ENCODE data around the gene TRIM71.
"Not testable (repeated sequence)": the region's sequence is repeated elsewhere in the genome, so short reads cannot be mapped to it uniquely, and the experiment has no call there.

The TRIM71 gene

GRCh38 chr3:32820430-32820829 lies 2.6 kb downstream of the TRIM71 start:
- Histone ChIP-seq H3K9ac (ENCODE audit: low read length) (peak overlapping the region; percentile 99), H3K27ac (ENCODE audit: low read depth, low read length) (peak overlapping the region; percentile 98; the same call in 1 of the 2 replicates), H3K36me3 (ENCODE audit: control insufficient read depth, insufficient read depth, low read length) (peaks cover 66% of the 10 kb centered on the region), H3K27me3 (ENCODE audit: control insufficient read depth, insufficient read depth, low read length) (no peaks in the 10 kb centered on the region), H3K4me1 (ENCODE audit: control insufficient read depth, insufficient read depth, low read length) (peaks cover 23% of the 10 kb centered on the region), H3K9me3 (ENCODE audit: control insufficient read depth, insufficient read depth, low read depth, low read length) (no peaks in the 10 kb centered on the region), H3K4me3 (ENCODE audit: low read depth, low read length) (peak overlapping the region; percentile 98)

GRCh38 chr3:32820971-32821685 lies 3.3 kb downstream of the TRIM71 start:
- H3K27me3 ChIP-seq (ENCODE audit: control insufficient read depth, insufficient read depth, low read length): no peaks in the 10 kb centered on the region
- H3K9me3 ChIP-seq (ENCODE audit: control insufficient read depth, insufficient read depth, low read depth, low read length): no peaks in the 10 kb centered on the region
- H3K9ac ChIP-seq (ENCODE audit: low read length): peak overlapping the region; percentile 99
- H3K4me3 ChIP-seq (ENCODE audit: low read depth, low read length): peak overlapping the region; percentile 98
- H3K36me3 ChIP-seq (ENCODE audit: control insufficient read depth, insufficient read depth, low read length): peaks cover 73% of the 10 kb centered on the region
- H3K27ac ChIP-seq (ENCODE audit: low read depth, low read length): peak overlapping the region; percentile 98; the same call in 1 of the 2 replicates
- H3K4me1 ChIP-seq (ENCODE audit: control insufficient read depth, insufficient read depth, low read length): peaks cover 26% of the 10 kb centered on the region

- Histone ChIP-seq H3K36me3 (ENCODE audit: control insufficient read depth, insufficient read depth, low read length) (peaks cover 78% of the 10 kb centered on the region), H3K4me1 (ENCODE audit: control insufficient read depth, insufficient read depth, low read length) (peaks cover 31% of the 10 kb centered on the region), H3K4me3 (ENCODE audit: low read depth, low read length) (peak overlapping the region; percentile 98), H3K27me3 (ENCODE audit: control insufficient read depth, insufficient read depth, low read length) (no peaks in the 10 kb centered on the region), H3K9me3 (ENCODE audit: control insufficient read depth, insufficient read depth, low read depth, low read length) (no peaks in the 10 kb centered on the region), H3K27ac (ENCODE audit: low read depth, low read length) (peak overlapping the region; percentile 98; the same call in 1 of the 2 replicates), H3K9ac (ENCODE audit: low read length) (peak overlapping the region; percentile 99)
Measured at GRCh38 chr3:32821686-32822296, 4.0 kb downstream of the TRIM71 start.

- Histone ChIP-seq H3K27ac (ENCODE audit: low read depth, low read length) (no peak overlapping the region), H3K9me3 (ENCODE audit: control insufficient read depth, insufficient read depth, low read depth, low read length) (no peaks in the 10 kb centered on the region), H3K4me1 (ENCODE audit: control insufficient read depth, insufficient read depth, low read length) (peaks cover 41% of the 10 kb centered on the region), H3K36me3 (ENCODE audit: control insufficient read depth, insufficient read depth, low read length) (peaks cover 72% of the 10 kb centered on the region), H3K9ac (ENCODE audit: low read length) (peak overlapping the region; percentile 99), H3K4me3 (ENCODE audit: low read depth, low read length) (peak overlapping the region; percentile 98), H3K27me3 (ENCODE audit: control insufficient read depth, insufficient read depth, low read length) (no peaks in the 10 kb centered on the region)
Measured at GRCh38 chr3:32822609-32823498, 5.1 kb downstream of the TRIM71 start.

GRCh38 chr3:32823641-32824184 lies 5.9 kb downstream of the TRIM71 start:
- peak overlapping the region; percentile 98 for H3K4me3 ChIP-seq (ENCODE audit: low read depth, low read length)
- H3K27ac ChIP-seq (ENCODE audit: low read depth, low read length); H3K27me3 ChIP-seq (ENCODE audit: control insufficient read depth, insufficient read depth, low read length): not testable (repeated sequence)

GRCh38 chr3:32825601-32826375 lies 8.0 kb downstream of the TRIM71 start:
- no peaks in the 10 kb centered on the region for H3K27me3 ChIP-seq (ENCODE audit: control insufficient read depth, insufficient read depth, low read length)
- no peak overlapping the region for H3K27ac ChIP-seq (ENCODE audit: low read depth, low read length)
- H3K9ac ChIP-seq (ENCODE audit: low read length): no peak overlapping the region
- peaks cover 64% of the 10 kb centered on the region for H3K4me1 ChIP-seq (ENCODE audit: control insufficient read depth, insufficient read depth, low read length)
- peaks cover 55% of the 10 kb centered on the region for H3K36me3 ChIP-seq (ENCODE audit: control insufficient read depth, insufficient read depth, low read length)
- H3K9me3 ChIP-seq (ENCODE audit: control insufficient read depth, insufficient read depth, low read depth, low read length): no peaks in the 10 kb centered on the region
- H3K4me3 ChIP-seq (ENCODE audit: low read depth, low read length): peak overlapping the region; percentile 98

More at GRCh38 chr3:32823641-32824184, 5.9 kb downstream of the TRIM71 start:
- not testable (repeated sequence) for H3K9ac ChIP-seq (ENCODE audit: low read length); H3K9me3 ChIP-seq (ENCODE audit: control insufficient read depth, insufficient read depth, low read depth, low read length)
- peaks cover 67% of the 10 kb centered on the region for H3K36me3 ChIP-seq (ENCODE audit: control insufficient read depth, insufficient read depth, low read length)
- H3K4me1 ChIP-seq (ENCODE audit: control insufficient read depth, insufficient read depth, low read length): peaks cover 50% of the 10 kb centered on the region

- Histone ChIP-seq H3K27me3 (ENCODE audit: control insufficient read depth, insufficient read depth, low read length) (no peaks in the 10 kb centered on the region), H3K27ac (ENCODE audit: low read depth, low read length) (no peak overlapping the region), H3K4me1 (ENCODE audit: control insufficient read depth, insufficient read depth, low read length) (peaks cover 72% of the 10 kb centered on the region), H3K4me3 (ENCODE audit: low read depth, low read length) (no peak overlapping the region), H3K9me3 (ENCODE audit: control insufficient read depth, insufficient read depth, low read depth, low read length) (no peaks in the 10 kb centered on the region), H3K9ac (ENCODE audit: low read length) (no peak overlapping the region), H3K36me3 (ENCODE audit: control insufficient read depth, insufficient read depth, low read length) (peaks cover 29% of the 10 kb centered on the region)
Measured at GRCh38 chr3:32831062-32831461, 13.3 kb downstream of the TRIM71 start.

GRCh38 chr3:32831791-32832190 lies 14.0 kb downstream of the TRIM71 start:
- Histone ChIP-seq H3K4me3 (ENCODE audit: low read depth, low read length) (0 out of 2 replicates have a peak overlapping the region, but pooled peaks have one; percentile 25), H3K9ac (ENCODE audit: low read length) (no peak overlapping the region), H3K27me3 (ENCODE audit: control insufficient read depth, insufficient read depth, low read length) (no peaks in the 10 kb centered on the region), H3K36me3 (ENCODE audit: control insufficient read depth, insufficient read depth, low read length) (peaks cover 23% of the 10 kb centered on the region), H3K27ac (ENCODE audit: low read depth, low read length) (no peak overlapping the region), H3K4me1 (ENCODE audit: control insufficient read depth, insufficient read depth, low read length) (peaks cover 74% of the 10 kb centered on the region), H3K9me3 (ENCODE audit: control insufficient read depth, insufficient read depth, low read depth, low read length) (no peaks in the 10 kb centered on the region)

GRCh38 chr3:32832193-32832592 lies 14.4 kb downstream of the TRIM71 start:
- no peak overlapping the region for H3K9ac ChIP-seq (ENCODE audit: low read length)
- peak overlapping the region; percentile 25; the same call in 1 of the 2 replicates for H3K4me3 ChIP-seq (ENCODE audit: low read depth, low read length)
- peaks cover 74% of the 10 kb centered on the region for H3K4me1 ChIP-seq (ENCODE audit: control insufficient read depth, insufficient read depth, low read length)
- H3K9me3 ChIP-seq (ENCODE audit: control insufficient read depth, insufficient read depth, low read depth, low read length): no peaks in the 10 kb centered on the region
- no peaks in the 10 kb centered on the region for H3K27me3 ChIP-seq (ENCODE audit: control insufficient read depth, insufficient read depth, low read length)
- no peak overlapping the region for H3K27ac ChIP-seq (ENCODE audit: low read depth, low read length)
- peaks cover 23% of the 10 kb centered on the region for H3K36me3 ChIP-seq (ENCODE audit: control insufficient read depth, insufficient read depth, low read length)

- Histone ChIP-seq H3K9me3 (ENCODE audit: control insufficient read depth, insufficient read depth, low read depth, low read length) (no peaks in the 10 kb centered on the region), H3K36me3 (ENCODE audit: control insufficient read depth, insufficient read depth, low read length) (peaks cover 16% of the 10 kb centered on the region), H3K4me1 (ENCODE audit: control insufficient read depth, insufficient read depth, low read length) (peaks cover 76% of the 10 kb centered on the region), H3K27me3 (ENCODE audit: control insufficient read depth, insufficient read depth, low read length) (no peaks in the 10 kb centered on the region), H3K27ac (ENCODE audit: low read depth, low read length) (no peak overlapping the region), H3K9ac (ENCODE audit: low read length) (no peak overlapping the region), H3K4me3 (ENCODE audit: low read depth, low read length) (peak overlapping the region; percentile 40)
Measured at GRCh38 chr3:32835049-32835371, 17.2 kb downstream of the TRIM71 start.

Measured in HUES6 (cell line).